H7 (cell line): Measurements from ENCODE around the gene SETDB1. TPM values are rescaled to one million over a fixed set of nuclear protein-coding genes. Genes with fewer than 3 reads are reported as not detected.

ENCODE experiments used
- DNase-seq: peaks from one replicate; pipeline ENCODE4 v3.0.0; 2012
- H3K27me3 ChIP-seq: 2 replicates; pipeline ENCODE4 v1.6.0; 2011; ENCODE audit warnings: mild to moderate bottlenecking, low read length; ENCODE audit not compliant: control insufficient read depth, insufficient read depth
- H3K36me3 ChIP-seq: replicated peaks from 2 replicates; pipeline ENCODE4 v1.5.1; 2011; ENCODE audit warnings: low read length; ENCODE audit not compliant: control insufficient read depth, insufficient read depth
- H3K4me3 ChIP-seq: 2 replicates; pipeline ENCODE4 v1.5.1; 2011; ENCODE audit warnings: low read depth, mild to moderate bottlenecking, control low read depth, low read length, moderate library complexity; ENCODE audit not compliant: insufficient read depth
- total RNA-seq: library from RNA; depleted of rRNA; stranded (reverse); fragments of >200 nt; shearing (Covaris generic); gene quantifications from 2 replicates; pipeline ENCODE4 v1.2.3, GENCODE V29; 2014; rRNA removed

Gene SETDB1
- total RNA-seq, 1 experiment from 2014 or later = 67.9 TPM

- Histone ChIP-seq H3K4me3 (no peak overlapping the region), H3K36me3 (no peaks in the 10 kb centered on the region), H3K27me3 (no peaks in the 10 kb centered on the region)
- no peak for DNase-seq
These were observed 84.2 kb downstream of the SETDB1 start for GRCh38 chr1:151010346-151010726.

- Histone ChIP-seq H3K27me3 (no peaks in the 10 kb centered on the region), H3K36me3 (no peaks in the 10 kb centered on the region), H3K4me3 (no peak overlapping the region)
- DNase-seq = no peak
These were observed 85.1 kb downstream of the SETDB1 start for GRCh38 chr1:151011154-151011850.

- DNase-seq = no peak
- Histone ChIP-seq H3K4me3 (no peak overlapping the region), H3K36me3 (no peaks in the 10 kb centered on the region), H3K27me3 (no peaks in the 10 kb centered on the region)
These were observed 86.7 kb downstream of the SETDB1 start for GRCh38 chr1:151012684-151013471.

- no peak for DNase-seq
- no peaks in the 10 kb centered on the region for H3K27me3 ChIP-seq
- no peak overlapping the region for H3K4me3 ChIP-seq
- H3K36me3 ChIP-seq = no peaks in the 10 kb centered on the region
These were observed 87.4 kb downstream of the SETDB1 start for GRCh38 chr1:151013518-151013917.

Other genes starting within 250 kb of the SETDB1 start
- gene GOLPH3L, start 229.2 kb upstream of the SETDB1 start, total RNA-seq = 24.0 and 33.5 TPM in 2 replicates
- gene HORMAD1, start 205.5 kb upstream of the SETDB1 start, total RNA-seq = 0.59 TPM in 1 of 2 replicates, not detected in the other
- not detected in 2 replicates for gene CTSS, start 160.6 kb upstream of the SETDB1 start, total RNA-seq
- 170 and 277 TPM in 2 replicates for gene CTSK, start 118.1 kb upstream of the SETDB1 start, total RNA-seq
- 38.6 and 53.4 TPM in 2 replicates for gene ARNT, start 49.8 kb upstream of the SETDB1 start, total RNA-seq
- not detected in 2 replicates for gene CTXND2, start 39.2 kb upstream of the SETDB1 start, total RNA-seq
- gene CERS2, start 48.5 kb downstream of the SETDB1 start, total RNA-seq = 248 and 297 TPM in 2 replicates
- gene ANXA9, start 55.9 kb downstream of the SETDB1 start, total RNA-seq = 0.62 and 1.6 TPM in 2 replicates
- gene MINDY1, start 80.5 kb downstream of the SETDB1 start, total RNA-seq = 12.6 and 18.4 TPM in 2 replicates
- 33.5 and 36.3 TPM in 2 replicates for gene PRUNE1, start 82.1 kb downstream of the SETDB1 start, total RNA-seq
- gene BNIPL, start 110.2 kb downstream of the SETDB1 start, total RNA-seq = 0.48 and 0.96 TPM in 2 replicates
- gene C1orf56, start 121.4 kb downstream of the SETDB1 start, total RNA-seq = 4.7 and 5.9 TPM in 2 replicates
- 72.1 and 78.6 TPM in 2 replicates for gene CDC42SE1, start 133.3 kb downstream of the SETDB1 start, total RNA-seq
- gene MLLT11, start 134.0 kb downstream of the SETDB1 start, total RNA-seq = 37.2 and 45.9 TPM in 2 replicates
- gene GABPB2, start 144.4 kb downstream of the SETDB1 start, total RNA-seq = 4.0 and 5.8 TPM in 2 replicates
- 6.1 and 8.0 TPM in 2 replicates for gene SEMA6C, start 220.3 kb downstream of the SETDB1 start, total RNA-seq
- 0.14 and 0.15 TPM in 2 replicates for gene TNFAIP8L2, start 230.3 kb downstream of the SETDB1 start, total RNA-seq
- gene LYSMD1, start 239.5 kb downstream of the SETDB1 start, total RNA-seq = 20.0 and 22.5 TPM in 2 replicates
- 76.1 and 78.8 TPM in 2 replicates for gene SCNM1, start 239.8 kb downstream of the SETDB1 start, total RNA-seq
- gene TMOD4, start 249.6 kb downstream of the SETDB1 start, total RNA-seq = 0.80 TPM in 1 of 2 replicates, not detected in the other